ENCODE data around the gene LAMB3.

The LAMB3 gene

GRCh38 chr1:209622841-209623829 lies 29.1 kb downstream of the LAMB3 start:
- TF ChIP-seq CTCF (IDR thresholded peaks at IDR 0.05; ENCODE audit: insufficient read depth, low read depth, low read length, missing control alignments), result no peak
- DNase-seq (ENCODE audit: low read depth), result no peak
- no peak overlapping the region for H3K4me3 ChIP-seq (ENCODE audit: low read length)

- DNase-seq (ENCODE audit: low read depth), result no peak
- TF ChIP-seq CTCF (IDR thresholded peaks at IDR 0.05; ENCODE audit: insufficient read depth, low read depth, low read length, missing control alignments), result no peak
- H3K4me3 ChIP-seq (ENCODE audit: low read length), result no peak overlapping the region
Measured at GRCh38 chr1:209621741-209622655, 30.2 kb downstream of the LAMB3 start.

- DNase-seq (ENCODE audit: low read depth), result no peak
- TF ChIP-seq CTCF (IDR thresholded peaks at IDR 0.05; ENCODE audit: insufficient read depth, low read depth, low read length, missing control alignments), result no peak
- H3K4me3 ChIP-seq (ENCODE audit: low read length), result no peak overlapping the region
Measured at GRCh38 chr1:209621286-209621685, 30.9 kb downstream of the LAMB3 start.

GRCh38 chr1:209620487-209620884 lies 31.7 kb downstream of the LAMB3 start:
- DNase-seq (ENCODE audit: low read depth), result peak; percentile 75
- no peak for TF ChIP-seq CTCF (IDR thresholded peaks at IDR 0.05; ENCODE audit: insufficient read depth, low read depth, low read length, missing control alignments)
- H3K4me3 ChIP-seq (ENCODE audit: low read length), result no peak overlapping the region

GRCh38 chr1:209619696-209620486 lies 32.3 kb downstream of the LAMB3 start:
- DNase-seq (ENCODE audit: low read depth), result no peak
- TF ChIP-seq CTCF (IDR thresholded peaks at IDR 0.05; ENCODE audit: insufficient read depth, low read depth, low read length, missing control alignments), result no peak
- no peak overlapping the region for H3K4me3 ChIP-seq (ENCODE audit: low read length)

- no peak for DNase-seq (ENCODE audit: low read depth)
- TF ChIP-seq CTCF (IDR thresholded peaks at IDR 0.05; ENCODE audit: insufficient read depth, low read depth, low read length, missing control alignments), result no peak
Measured at GRCh38 chr1:209618756-209619420, 33.3 kb downstream of the LAMB3 start.

More at GRCh38 chr1:209618756-209619420, 33.3 kb downstream of the LAMB3 start:
- H3K4me3 ChIP-seq (ENCODE audit: low read length), result no peak overlapping the region
